HG03575 (cell line): Measurements from ENCODE around the gene TRIP11.
"Not testable (repeated sequence)": the region's sequence is repeated elsewhere in the genome, so short reads cannot be mapped to it uniquely, and the experiment has no call there.

Experiments
- ATAC-seq: cut with Tn5 transposase; IDR thresholded peaks from one replicate; pipeline ENCODE4 v1.9.1; 2021; ENCODE audit not compliant: unreplicated experiment, insufficient number of reproducible peaks, low FRiP score; ENCODE audit errors: extremely low read depth

The TRIP11 gene

DNA sequence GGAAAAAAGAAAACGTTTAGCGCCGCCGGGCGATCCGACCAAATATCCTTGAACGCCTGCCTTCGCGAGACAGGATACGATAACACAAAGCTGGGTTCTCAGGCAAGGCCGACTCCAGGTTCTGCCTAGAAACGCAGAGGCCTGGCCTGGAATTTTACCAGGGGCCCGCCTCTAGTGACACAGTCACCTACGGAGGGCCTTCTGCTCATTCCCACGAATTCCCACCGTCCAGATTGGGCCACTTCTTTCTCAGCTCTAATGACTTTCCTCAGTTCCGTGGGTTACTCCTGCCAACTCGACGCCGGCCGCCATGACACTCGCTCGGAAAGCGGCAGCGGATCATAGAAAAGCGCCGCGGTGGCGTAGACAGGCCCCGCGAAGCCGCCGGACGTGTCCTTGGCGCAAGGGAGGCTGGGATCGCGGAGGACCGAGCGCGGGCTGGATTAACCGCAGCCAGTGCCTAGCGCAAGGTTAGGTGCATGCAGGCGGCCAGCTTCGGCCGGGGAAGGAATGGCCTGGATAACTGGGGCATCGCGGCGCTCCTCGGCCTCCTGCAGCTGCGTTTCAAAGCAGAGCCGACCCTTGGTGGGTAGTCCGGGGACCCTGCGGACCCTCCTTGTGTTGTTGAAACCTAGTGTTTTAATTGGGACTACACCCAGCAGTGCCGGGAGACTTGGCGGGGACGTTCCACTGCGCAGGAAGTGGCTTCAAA lies at the start of gene TRIP11:
Gene TRIP11, minus strand, starts transcription at position 341 of the 712 bp plus-strand sequence. CDS start 374 bp downstream, outside the sequence.
- ATAC-seq = peak; percentile 80

DNA sequence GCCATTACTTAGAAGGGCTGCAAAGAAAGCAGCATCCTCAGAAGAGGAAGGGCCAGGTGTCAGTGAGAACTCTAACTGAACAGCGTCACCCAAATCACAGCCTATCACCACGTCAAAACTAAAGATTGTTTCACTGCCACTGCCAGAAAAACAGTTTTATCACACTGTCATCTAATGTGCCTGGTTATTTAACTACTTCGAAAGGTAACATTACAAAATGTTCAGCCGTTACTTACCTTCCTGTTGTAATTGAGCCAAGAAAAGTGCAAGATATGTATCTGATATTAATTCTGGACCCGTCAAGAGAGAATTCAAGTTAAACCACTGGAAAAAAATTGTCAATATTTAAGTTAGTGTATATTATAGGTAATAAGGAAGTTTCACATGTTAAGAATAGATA lies 48.6 kb upstream of the TRIP11 start:
- ATAC-seq = no peak

DNA sequence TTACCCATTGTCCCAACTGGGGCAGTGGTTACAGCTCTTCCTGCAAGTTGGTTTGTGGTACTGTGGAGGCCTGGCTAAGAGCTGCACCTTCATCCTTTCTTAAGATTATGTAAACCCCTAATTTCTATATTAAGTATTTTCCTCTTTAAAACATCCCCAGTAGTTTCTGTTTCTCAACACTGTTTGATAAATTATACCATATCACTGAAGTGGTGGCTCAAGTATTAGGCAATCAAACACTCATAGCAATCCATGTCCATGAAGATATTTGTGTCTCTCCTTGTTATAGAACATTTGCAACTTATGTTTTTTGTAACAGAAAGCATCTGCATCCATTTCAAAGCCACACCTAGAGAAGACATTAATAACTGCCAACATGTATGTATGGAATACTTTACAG lies 34.7 kb upstream of the TRIP11 start:
- no peak for ATAC-seq

DNA sequence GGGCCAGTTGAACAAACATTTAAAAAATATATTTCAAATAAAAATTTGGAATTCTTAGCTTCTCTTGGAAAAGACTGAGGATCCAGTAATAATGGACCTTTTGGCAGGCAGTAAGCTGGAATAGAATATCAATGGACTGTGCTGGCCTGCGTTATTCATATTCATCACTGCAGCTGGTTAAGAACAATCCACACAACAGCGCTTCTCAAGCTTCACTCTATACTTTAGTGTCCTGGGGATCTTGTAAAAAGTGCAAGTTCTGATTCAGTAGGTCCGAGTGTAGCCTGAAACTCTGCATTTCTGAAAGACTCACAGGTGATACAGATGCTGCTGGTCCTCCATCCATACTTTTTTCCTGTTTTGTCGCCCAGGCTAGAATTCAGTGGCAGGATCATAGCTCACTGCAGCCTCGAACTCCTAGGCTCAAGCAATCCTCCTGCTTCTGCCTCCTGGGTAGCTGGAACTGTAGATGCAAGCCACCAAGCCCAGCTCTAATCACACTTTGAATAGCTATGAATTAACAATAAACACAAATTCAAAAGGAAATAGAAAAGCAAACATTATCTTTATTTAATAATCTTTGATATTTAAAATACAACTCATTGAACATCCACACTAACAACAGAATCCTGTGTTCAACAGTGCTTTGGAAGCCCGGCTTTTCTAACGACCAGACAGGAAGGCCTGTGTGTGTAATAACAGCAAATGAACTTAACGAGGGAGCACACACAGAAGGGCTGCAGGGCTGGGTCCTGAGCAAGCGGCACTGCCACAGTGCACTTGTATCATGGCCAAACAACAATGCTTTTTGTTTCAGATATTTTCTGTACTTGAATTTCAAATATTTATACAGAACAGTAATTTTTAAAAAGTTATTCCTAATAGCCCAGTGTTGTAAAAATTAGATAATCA lies 18.4 kb upstream of the TRIP11 start:
- ATAC-seq = no peak

DNA sequence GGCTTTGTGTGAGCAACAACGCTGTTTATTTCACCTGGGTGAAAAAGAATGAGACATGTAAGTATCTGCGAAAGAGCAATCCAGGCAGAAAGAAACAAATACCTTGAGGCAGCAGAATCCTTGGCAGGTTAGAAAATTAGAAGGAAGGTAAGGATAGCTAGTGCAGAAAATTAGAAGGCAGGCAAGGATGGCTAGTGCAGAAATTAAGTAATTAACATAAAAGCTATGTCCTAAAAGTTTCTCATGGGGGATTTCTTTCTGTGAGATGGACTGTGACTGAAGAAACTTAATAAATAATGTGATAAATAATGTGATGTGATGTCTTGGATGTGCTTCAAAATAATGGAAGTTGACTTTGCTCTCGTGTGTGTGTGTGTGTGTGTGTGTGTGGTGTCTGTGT lies 9.9 kb upstream of the TRIP11 start:
- ATAC-seq = no peak

DNA sequence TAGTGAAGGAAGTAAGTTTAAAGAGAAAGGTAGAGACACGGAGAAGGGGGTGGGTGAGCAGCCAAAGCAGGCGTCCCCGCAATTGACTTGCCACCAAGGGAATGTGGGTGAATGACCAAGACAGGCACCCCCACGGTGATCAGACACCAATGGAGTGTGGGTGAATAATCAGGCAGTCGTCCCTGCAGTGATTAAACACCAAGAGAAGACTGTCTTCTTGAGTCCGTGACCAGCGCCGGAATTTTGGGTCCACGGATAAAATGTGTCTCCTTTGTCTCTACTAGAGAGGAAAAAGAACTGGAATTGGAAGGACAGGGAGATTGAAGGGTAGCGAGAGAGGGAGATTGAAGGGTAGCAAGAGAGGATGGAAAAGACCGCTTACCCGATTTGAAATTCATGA lies 9.4 kb upstream of the TRIP11 start:
- not testable (repeated sequence) for ATAC-seq

DNA sequence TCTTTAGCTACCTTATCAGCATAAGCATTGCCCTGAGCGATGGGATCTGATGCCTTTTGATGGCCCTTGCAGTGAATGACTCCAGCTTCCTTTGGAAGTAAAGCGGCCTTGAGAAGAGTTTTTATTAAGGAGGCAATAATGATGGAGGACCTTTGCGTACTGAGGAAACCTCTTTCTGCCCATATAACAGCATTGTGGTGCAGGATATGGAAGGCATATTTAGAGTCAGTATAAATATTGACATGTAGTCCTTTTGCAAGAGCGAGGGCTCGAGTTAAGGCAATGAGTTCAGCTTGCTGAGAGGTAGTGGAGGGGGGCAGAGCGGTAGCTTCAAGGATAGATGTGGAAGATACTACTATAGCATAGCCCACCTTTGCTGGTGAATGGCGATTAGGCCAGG lies 6.0 kb upstream of the TRIP11 start:
- ATAC-seq = not testable (repeated sequence)

GRCh38 chr14:92041766-92042165 lies 1.9 kb upstream of the TRIP11 start:
- ATAC-seq = not testable (repeated sequence)

- ATAC-seq = no peak
Observed at GRCh38 chr14:92041203-92041602, 1.3 kb upstream of the TRIP11 start.

- no peak for ATAC-seq
Observed at GRCh38 chr14:92040431-92041051, 682 bp upstream of the TRIP11 start.

GRCh38 chr14:92039063-92039718 lies 668 bp downstream of the TRIP11 start:
- ATAC-seq = no peak

- no peak for ATAC-seq
Observed at GRCh38 chr14:92037989-92038388, 1.9 kb downstream of the TRIP11 start.

GRCh38 chr14:92035890-92036289 lies 4.0 kb downstream of the TRIP11 start:
- no peak for ATAC-seq

GRCh38 chr14:92033906-92034687 lies 5.8 kb downstream of the TRIP11 start:
- no peak for ATAC-seq

GRCh38 chr14:92033433-92033832 lies 6.4 kb downstream of the TRIP11 start:
- no peak for ATAC-seq

DNA sequence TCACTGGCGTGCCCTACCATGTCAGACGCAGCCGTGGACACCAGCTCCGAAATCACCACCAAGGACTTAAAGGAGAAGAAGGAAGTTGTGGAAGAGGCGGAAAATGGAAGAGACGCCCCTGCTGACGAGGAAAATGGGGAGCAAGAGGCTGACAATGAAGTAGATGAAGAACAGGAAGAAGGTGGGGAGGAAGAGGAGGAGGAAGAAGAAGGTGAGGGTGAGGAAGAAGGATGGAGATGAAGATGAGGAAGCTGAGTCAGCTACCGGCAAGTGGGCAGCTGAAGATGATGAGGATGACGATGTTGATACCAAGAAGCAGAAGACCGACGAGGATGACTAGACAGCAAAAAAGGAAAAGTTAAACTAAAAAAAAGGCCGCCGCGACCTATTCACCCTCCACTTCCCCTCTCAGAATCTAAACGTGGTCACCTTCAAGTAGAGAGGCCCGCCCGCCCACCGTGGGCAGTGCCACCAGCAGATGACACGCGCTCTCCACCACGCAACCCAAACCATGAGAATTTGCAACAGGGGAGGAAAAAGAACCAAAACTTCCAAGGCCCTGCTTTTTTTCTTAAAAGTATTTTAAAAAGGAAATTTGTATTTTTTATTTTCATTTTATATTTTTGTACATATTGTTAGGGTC lies 13.2 kb downstream of the TRIP11 start:
- ATAC-seq = no peak

DNA sequence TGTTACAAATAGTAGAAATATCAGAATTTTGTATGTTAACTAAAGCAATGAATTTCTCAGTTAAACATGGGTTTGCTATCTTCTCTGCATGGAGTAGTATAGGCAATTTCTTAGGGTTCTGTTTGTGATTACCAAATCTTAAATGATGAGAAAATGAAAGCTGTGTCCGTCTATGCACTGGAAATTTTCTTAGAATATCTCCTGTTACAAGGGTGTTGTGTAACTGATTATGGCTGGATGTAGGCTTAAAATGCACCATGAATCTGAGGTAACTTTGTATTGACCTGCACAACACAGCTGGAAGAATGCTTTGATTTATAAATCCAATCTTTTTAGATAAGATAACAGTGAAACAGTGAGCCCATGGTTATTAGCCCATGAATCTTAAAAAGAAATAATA lies 17.8 kb downstream of the TRIP11 start:
- no peak for ATAC-seq

- ATAC-seq = no peak
Observed at GRCh38 chr14:92021523-92021922, 18.3 kb downstream of the TRIP11 start.
